Anterior cingulate cortex (tissue), 58 donors: ENCODE data around the gene C1orf146.
A peak's percentile ranks its signal among the peaks of the same experiment; 100 is the strongest.
"Not testable (repeated sequence)": the region's sequence is repeated elsewhere in the genome, so short reads cannot be mapped to it uniquely, and the experiment has no call there.

ENCODE experiments used
- DNase-seq, 58 donors: peaks; one replicate each; lab custom pipeline; 2025; lab: John Stamatoyannopoulos, UW

The C1orf146 gene

DNA sequence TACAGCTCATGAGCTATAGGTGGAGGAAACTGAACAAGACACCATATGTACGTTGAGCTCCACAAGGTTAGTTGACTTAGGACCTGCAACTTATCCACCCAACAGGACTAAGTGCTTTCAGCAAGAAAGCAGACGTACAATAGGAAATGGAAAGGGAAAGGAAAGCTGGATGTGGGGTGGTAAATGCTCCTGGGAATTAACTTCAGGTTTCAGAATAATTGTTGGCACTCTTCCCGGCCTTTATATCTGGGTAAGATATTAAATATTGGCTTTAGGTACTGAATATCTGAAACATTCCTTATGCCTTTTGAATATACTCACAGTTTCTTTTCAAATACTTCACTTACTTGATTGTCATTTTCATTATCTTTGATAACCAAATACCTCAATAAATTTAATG is 44.8 kb downstream of the C1orf146 start:
- no peak for DNase-seq

DNA sequence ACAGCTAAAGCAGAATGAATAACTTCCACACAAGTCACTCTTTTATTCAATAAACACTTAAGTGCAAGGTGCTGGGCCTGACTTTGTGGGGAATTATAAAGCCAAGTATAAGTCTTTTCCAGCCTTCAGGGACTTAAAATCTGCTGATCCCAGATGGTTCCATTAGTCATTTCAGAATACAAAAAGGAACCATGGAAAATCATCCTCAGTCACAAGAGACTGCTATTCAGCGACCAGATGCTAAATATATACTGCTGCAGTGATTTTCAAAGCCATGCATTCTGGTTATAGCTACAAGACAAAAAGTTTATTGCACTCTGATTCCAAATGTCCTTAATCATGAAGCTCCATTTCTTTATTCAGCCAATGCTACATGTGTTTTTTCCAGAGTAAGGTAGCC is 55.3 kb downstream of the C1orf146 start:
- peak in 4 of 58 donors; percentile 1 to 38 (median 16) for DNase-seq

GRCh38 chr1:92274939-92275338 is 57.2 kb downstream of the C1orf146 start:
- no peak for DNase-seq

DNA sequence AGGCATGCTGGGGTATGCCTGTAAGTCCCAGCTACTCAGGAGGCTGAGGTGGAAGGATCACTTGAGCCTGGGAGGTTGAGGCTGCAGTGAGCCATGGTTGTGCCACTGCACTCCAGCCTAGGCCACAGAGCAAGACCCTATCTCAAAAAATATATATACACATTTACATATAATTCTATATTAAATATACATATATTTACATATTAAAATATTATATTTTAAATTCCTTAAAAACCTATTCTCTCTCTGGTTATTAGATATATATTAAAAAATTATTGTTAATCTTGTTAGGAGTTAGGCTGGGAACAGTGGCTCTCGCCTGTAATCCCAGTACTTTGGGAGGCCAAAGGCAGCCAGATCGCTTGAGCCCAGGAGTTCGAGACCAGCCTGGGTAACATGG is 58.4 kb downstream of the C1orf146 start:
- DNase-seq, result no peak

DNA sequence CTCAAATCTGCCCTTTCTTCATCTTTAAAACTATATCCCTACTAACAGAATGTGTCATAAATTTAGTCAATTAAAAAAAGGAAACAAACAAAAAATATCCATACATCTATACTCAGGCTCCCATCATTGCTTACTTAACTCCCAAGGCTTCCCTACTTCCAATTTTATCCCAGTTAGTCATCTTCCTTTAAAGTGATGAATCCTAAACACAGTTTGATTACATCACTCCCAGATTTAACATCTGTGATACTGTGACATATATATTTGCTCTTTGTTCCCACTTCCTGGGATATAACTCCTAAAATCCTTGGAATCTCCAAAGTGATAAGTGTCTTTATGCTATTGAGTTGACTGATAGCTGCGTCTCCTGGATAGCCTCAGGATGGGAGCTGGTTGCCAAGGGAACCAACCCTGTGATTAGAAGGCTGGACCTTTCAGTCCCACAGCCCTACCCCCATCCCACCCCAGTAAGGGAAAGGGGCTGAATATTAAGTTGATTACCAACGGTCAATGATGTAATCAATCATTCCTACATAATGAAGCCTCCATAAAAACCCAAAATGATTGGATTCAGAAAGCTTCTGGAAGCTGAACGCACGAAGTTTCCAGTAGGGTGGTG is 59.5 kb downstream of the C1orf146 start:
- no peak for DNase-seq

- DNase-seq, result not testable (repeated sequence)
Observed at GRCh38 chr1:92279781-92280180, 62.1 kb downstream of the C1orf146 start.

DNA sequence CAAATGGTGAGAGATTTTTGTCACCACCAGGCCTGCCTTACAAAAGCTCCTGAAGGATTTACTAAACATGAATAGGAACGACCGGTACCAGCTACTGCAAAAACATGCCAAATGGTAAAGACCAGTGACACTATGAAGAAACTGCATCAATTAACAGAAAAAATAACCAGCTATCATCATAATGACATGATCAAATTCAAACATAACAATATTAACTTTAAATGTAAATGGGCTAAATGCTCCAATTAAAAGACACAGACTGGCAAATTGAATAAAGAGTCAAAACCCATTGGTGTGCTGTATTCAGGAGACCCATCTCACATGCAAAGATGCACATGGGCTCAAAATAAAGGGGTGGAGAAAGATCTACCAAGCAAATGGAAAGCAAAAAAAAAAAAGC is 63.7 kb downstream of the C1orf146 start:
- not testable (repeated sequence) for DNase-seq

- DNase-seq, result peak in 7 of 58 donors; percentile 2 to 41 (median 9)
Observed at GRCh38 chr1:92291372-92291999, 73.8 kb downstream of the C1orf146 start.
